ENCODE results near the gene GHITM. TPM values are rescaled to one million over a fixed set of nuclear protein-coding genes. Genes with fewer than 3 reads are reported as not detected.

GHITM gene, protein sequence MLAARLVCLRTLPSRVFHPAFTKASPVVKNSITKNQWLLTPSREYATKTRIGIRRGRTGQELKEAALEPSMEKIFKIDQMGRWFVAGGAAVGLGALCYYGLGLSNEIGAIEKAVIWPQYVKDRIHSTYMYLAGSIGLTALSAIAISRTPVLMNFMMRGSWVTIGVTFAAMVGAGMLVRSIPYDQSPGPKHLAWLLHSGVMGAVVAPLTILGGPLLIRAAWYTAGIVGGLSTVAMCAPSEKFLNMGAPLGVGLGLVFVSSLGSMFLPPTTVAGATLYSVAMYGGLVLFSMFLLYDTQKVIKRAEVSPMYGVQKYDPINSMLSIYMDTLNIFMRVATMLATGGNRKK
- 100 to 1,000 TPM; 122 to 143 TPM for total RNA-seq

DNA sequence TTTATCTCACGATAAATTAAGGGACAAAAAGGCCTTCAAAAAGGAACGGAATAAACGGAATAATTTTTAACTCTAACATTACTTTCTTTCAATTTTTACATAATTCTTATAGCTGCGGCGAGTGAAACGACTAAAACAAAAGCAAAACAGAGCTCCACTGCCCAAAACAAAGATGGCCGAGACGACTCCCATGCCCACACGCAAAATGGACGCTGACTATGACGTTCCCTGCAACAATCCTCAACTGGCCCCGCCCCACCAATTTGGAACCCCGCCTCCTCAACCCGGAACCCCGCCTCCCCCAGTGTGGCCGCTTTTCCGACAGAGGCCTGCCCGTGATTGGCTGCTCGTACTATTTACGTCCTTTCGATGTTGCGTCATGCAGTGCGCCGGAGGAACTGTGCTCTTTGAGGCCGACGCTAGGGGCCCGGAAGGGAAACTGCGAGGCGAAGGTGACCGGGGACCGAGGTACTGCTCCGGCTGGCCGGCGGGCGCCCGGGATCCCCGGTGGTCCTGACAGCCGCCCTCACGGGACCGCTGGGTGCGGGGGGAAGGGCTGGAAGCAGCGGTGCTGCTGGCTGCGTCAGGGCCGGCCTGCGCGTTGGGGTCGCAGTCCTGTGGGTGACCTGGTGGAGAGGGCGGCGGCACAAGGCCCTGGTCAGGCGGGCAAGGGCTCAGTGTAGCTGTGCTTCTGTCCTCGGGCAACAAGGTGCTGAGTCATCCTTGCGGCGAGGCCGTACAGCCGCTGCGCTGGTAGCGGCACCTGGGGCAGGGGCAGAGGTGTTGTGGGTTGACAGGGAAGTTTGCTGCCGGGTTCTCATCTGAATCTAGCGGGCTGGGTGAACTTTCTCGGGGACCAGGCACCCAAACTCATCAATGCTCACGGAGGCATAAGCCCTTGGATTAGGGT is at the start of gene GHITM:
Gene GHITM (plus strand): TSS at position 384 of the 910 bp plus-strand sequence. CDS start 1,992 bp downstream, outside the sequence.
- Histone ChIP-seq H3K4me3 (peak within 1 kb of the TSS; percentile 67 to 97), H3K27me3 (replicated peaks; ENCODE audit: insufficient read depth) (no peaks in the 10 kb centered on the region), H3K36me3 (peaks cover 0 to 13% of the 10 kb centered on the region in 2 donors), H3K27ac (peak within 1 kb of the TSS; percentile 84 to 93), H3K4me1 (replicated peaks) (no peaks in the 10 kb centered on the region), H3K9me3 (no peaks in the 10 kb centered on the region)
- under 1% methylated on average over 57 of the region's 61 CpGs for WGBS
- peak; percentile 99 for DNase-seq (ENCODE audit: low spot score)
- TF ChIP-seq, protein P1, sequence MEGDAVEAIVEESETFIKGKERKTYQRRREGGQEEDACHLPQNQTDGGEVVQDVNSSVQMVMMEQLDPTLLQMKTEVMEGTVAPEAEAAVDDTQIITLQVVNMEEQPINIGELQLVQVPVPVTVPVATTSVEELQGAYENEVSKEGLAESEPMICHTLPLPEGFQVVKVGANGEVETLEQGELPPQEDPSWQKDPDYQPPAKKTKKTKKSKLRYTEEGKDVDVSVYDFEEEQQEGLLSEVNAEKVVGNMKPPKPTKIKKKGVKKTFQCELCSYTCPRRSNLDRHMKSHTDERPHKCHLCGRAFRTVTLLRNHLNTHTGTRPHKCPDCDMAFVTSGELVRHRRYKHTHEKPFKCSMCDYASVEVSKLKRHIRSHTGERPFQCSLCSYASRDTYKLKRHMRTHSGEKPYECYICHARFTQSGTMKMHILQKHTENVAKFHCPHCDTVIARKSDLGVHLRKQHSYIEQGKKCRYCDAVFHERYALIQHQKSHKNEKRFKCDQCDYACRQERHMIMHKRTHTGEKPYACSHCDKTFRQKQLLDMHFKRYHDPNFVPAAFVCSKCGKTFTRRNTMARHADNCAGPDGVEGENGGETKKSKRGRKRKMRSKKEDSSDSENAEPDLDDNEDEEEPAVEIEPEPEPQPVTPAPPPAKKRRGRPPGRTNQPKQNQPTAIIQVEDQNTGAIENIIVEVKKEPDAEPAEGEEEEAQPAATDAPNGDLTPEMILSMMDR (IDR thresholded peaks at IDR 0.05): peak in 3 of 4 experiments; percentile 24 to 69 (median 61)
- TF ChIP-seq POLR2A (IDR thresholded peaks at IDR 0.05): peak; percentile 74
- TF ChIP-seq POLR2AphosphoS5 (IDR thresholded peaks at IDR 0.05): peak; percentile 99
- intact Hi-C loops (cut with DNase I): loop anchor here (5.0 kb wide), 1 partner anchor 188 kb away; the partner anchor contains the start of gene CCSER2

DNA sequence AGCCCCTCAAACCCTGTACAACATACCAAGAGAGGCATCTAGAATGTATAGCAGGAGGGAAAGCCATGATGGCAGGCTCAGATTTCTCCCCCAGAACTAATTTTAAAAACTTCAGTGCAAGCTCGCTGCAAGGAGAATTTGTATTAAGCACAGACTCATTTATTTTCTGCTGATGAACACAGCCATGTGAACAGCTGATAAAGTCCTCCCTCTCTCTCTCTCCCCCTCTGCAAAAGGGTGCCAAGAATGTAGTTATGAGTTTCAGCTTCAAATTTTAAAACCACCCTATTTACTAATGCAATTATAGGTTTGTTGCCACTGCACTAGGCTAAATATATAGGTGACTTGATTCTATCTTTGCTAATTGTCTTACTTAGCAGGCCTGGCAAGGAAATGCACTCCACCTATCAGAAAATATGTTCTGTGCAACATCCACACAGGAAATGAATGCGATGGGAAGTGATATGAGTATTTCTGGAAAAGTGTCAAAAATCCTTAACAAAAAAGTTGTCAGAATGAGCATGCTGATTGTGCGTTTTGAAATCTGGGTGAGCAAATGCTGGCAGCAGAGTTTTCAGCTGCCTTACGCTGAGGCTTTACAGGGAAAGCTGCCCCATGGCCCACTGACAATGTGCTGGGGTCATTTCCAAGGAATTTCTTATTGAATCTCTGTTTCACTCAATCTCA is 43.4 kb upstream of the GHITM start:
- no peaks in the 10 kb centered on the region for H3K27me3 ChIP-seq (replicated peaks; ENCODE audit: insufficient read depth)
- TF ChIP-seq POLR2AphosphoS5 (IDR thresholded peaks at IDR 0.05) (no peak), POLR2A (IDR thresholded peaks at IDR 0.05) (no peak)
- TF ChIP-seq, protein P1 (IDR thresholded peaks at IDR 0.05): no peak
- no peak overlapping the region for H3K4me3 ChIP-seq
- no peaks in the 10 kb centered on the region for H3K36me3 ChIP-seq
- 42% methylated on average over 4 of the region's 4 CpGs for WGBS
- H3K9me3 ChIP-seq: no peaks in the 10 kb centered on the region
- H3K27ac ChIP-seq: no peak overlapping the region
- no peaks in the 10 kb centered on the region for H3K4me1 ChIP-seq (replicated peaks)
- intact Hi-C loops (cut with DNase I): no loop called here
- DNase-seq (ENCODE audit: low spot score): no peak

DNA sequence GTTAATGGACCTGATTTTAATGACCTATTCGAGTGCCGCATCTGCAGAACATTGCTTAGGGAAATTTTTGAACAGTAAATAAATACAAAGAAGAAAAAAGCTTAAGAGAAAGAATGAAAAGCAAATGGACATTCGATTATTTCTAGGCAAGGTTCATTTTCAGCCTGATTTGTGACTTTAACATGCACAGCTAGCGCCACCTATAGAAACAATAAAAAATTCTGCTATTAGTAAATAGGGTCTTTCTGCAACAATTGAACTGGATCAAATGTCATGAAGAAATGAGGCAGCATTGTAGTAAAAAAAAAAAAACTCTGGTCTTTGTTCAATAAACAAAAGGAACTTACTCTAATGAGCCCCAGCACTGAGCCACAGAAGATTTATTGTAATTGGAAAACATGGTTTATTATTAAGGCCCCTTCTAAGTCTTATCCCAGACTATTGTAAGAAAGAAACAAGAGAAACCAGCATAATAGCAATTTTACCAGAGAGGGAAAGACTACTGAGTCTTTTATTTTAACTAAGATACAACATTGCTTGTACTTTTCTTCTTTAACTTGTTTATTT is 41.4 kb upstream of the GHITM start:
- intact Hi-C loops (cut with DNase I): no loop called here

DNA sequence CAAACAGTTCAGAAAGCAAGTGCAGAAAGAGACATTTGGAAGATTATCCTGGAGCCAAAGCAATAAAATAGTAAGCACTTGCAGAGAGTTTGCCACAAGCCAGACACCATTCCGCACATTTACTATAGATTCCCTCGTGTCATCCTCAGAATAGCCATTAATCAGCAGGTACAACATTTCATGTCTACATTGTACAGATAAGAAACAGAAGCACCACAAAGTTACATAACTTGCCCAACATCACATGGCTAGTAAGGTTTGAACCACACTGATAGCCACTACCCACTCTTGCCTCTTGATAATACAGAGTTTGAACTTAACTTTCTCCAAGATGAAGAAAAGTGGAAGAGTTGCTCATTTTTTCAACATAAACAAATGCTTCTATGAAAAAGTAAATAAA is 40.6 kb upstream of the GHITM start:
- Histone ChIP-seq H3K36me3 (no peaks in the 10 kb centered on the region), H3K9me3 (no peaks in the 10 kb centered on the region), H3K4me1 (replicated peaks) (no peaks in the 10 kb centered on the region), H3K27ac (no peak overlapping the region), H3K4me3 (no peak overlapping the region), H3K27me3 (replicated peaks; ENCODE audit: insufficient read depth) (no peaks in the 10 kb centered on the region)
- DNase-seq (ENCODE audit: low spot score): no peak
- intact Hi-C loops (cut with DNase I): no loop called here
- WGBS: 50% methylated on average over 2 of the region's 2 CpGs
- no peak for TF ChIP-seq POLR2A (IDR thresholded peaks at IDR 0.05)
- TF ChIP-seq, protein P1 (IDR thresholded peaks at IDR 0.05): no peak
- TF ChIP-seq POLR2AphosphoS5 (IDR thresholded peaks at IDR 0.05): no peak

More for the DNA sequence above, 41.4 kb upstream of the GHITM start:
- Histone ChIP-seq H3K36me3 (no peaks in the 10 kb centered on the region), H3K9me3 (no peaks in the 10 kb centered on the region), H3K4me3 (no peak overlapping the region), H3K27ac (no peak overlapping the region), H3K27me3 (replicated peaks; ENCODE audit: insufficient read depth) (no peaks in the 10 kb centered on the region), H3K4me1 (replicated peaks) (no peaks in the 10 kb centered on the region)
- DNase-seq (ENCODE audit: low spot score): no peak
- TF ChIP-seq, protein P1 (IDR thresholded peaks at IDR 0.05): peak in 1 of 4 experiments; percentile 22
- no peak for TF ChIP-seq POLR2A (IDR thresholded peaks at IDR 0.05)
- 42% methylated on average over 4 of the region's 4 CpGs for WGBS

Data from prostate gland (tissue), 2 donors.